Heart right ventricle (tissue), 16 donors: ENCODE data around the gene IFT172. TPM values are rescaled to one million over a fixed set of nuclear protein-coding genes. Genes with fewer than 3 reads are reported as not detected.
A peak's percentile ranks its signal among the peaks of the same experiment; 100 is the strongest.
"Not testable (repeated sequence)": the region's sequence is repeated elsewhere in the genome, so short reads cannot be mapped to it uniquely, and the experiment has no call there.

Experiments used
- ATAC-seq, 8 donors: fragments of 200-7000 bp; cut with Tn5 transposase; one replicate each; pipeline ENCODE4 v1.9.1; 2020; ENCODE audit warnings: mild to moderate bottlenecking in 8 of 8, moderate library complexity in 8 of 8, moderate number of reproducible peaks in 1 of 8
- DNase-seq, 2 donors: peaks; one replicate each; pipeline ENCODE4 v3.0.0-alpha.2; 2020
- H3K27ac ChIP-seq, 10 donors: fragments of 200-600 bp; sonication (generic) in 2 of 10; one replicate each; pipeline versions ENCODE4 v1.5.0 to v1.8.0; 2020 to 2022; ENCODE audit warnings: mild to moderate bottlenecking in 3 of 10
- H3K27me3 ChIP-seq, 7 donors: fragments of 200-600 bp; one replicate each; pipeline ENCODE4 v1.8.0; 2021 to 2022; ENCODE audit warnings: mild to moderate bottlenecking in 2 of 7
- H3K36me3 ChIP-seq, 9 donors: fragments of 200-600 bp; sonication (generic) in 1 of 9; one replicate each; pipeline versions ENCODE4 v1.5.0 to v1.8.0; 2020 to 2022; ENCODE audit warnings: mild to moderate bottlenecking in 2 of 9
- H3K4me1 ChIP-seq, 9 donors: fragments of 200-600 bp; sonication (generic) in 1 of 9; one replicate each; pipeline versions ENCODE4 v1.5.0 to v1.8.0; 2020 to 2022; ENCODE audit warnings: mild to moderate bottlenecking in 4 of 9
- H3K4me3 ChIP-seq, 10 donors: fragments of 200-600 bp; sonication (generic) in 2 of 10; one replicate each; pipeline versions ENCODE4 v1.5.0 to v1.8.0; 2020 to 2022; ENCODE audit warnings: mild to moderate bottlenecking in 7 of 10, moderate library complexity in 2 of 10
- H3K9me3 ChIP-seq, 11 donors: fragments of 200-600 bp in 10 of 11; sonication (generic) in 2 of 11; one replicate each; pipeline versions ENCODE4 v1.5.0 to v1.8.0; 2013 to 2022; ENCODE audit warnings: mild to moderate bottlenecking in 2 of 11, control low read depth in 1 of 11, moderate library complexity in 1 of 11
- CTCF ChIP-seq, 9 donors: fragments of 200-600 bp; sonication (generic) in 2 of 9; IDR thresholded peaks; one replicate each; pipeline versions ENCODE4 v1.5.0 to v1.8.0; 2021 to 2022; ENCODE audit warnings: antibody characterized with exemption in 9 of 9, mild to moderate bottlenecking in 5 of 9, moderate library complexity in 1 of 9
- WGBS, 2 donors: extraction: QIAGEN DNeasy Blood & Tissue Kit; methylation state at CpG; one replicate each; pipeline ENCODE4 v1.1.7; 2013; ENCODE audit warnings: inconsistent platforms in 1 of 2; 5-methylcytosine and 5-hydroxymethylcytosine counted together
- intact Hi-C, 10 donors: fragments of 100-400 bp; cut with DNase I; formaldehyde crosslinking; loops; one replicate each; pipeline versions ENCODE4 v1.11.1 to v1.14.2; 2022
- long read RNA-seq, 3 donors: library from polyadenylated mRNA; unstranded; transcript quantifications; one replicate each; pipeline ENCODE4 v2.0.0, GENCODE V29; 2020 to 2021
- polyA plus RNA-seq, 2 donors: library from polyadenylated mRNA; stranded (reverse); fragments of 200-250 nt; gene quantifications; one replicate each; pipeline ENCODE4 v1.2.3, GENCODE V29; 2013
- total RNA-seq, 10 donors: library from RNA; stranded (reverse); fragmentation: NEBNext Ultra II Directional in 3 of 10; extraction: Animal tissue kit (Norgen Biotek cat#: 25700) in 3 of 10; gene quantifications; one replicate each; pipeline versions ENCODE4 v1.2.1 to v1.2.4, GENCODE V29; 2021 to 2023
- donor health status: Arrhythmogenic right ventricular cardiomyopathy.
- donor health status: ischemic (EF 13 %, LVEDD 7.1; RV severe dilation, severe dysfunction).
- donor health status: healthy with polysubstance abuse.
- donor health status: DM: no; HTN: yes; CAD: no.
- donor health status: DM: no; HTN: no; CAD: no.
- donor health status: ischemic (EF 25% LVEDD 6.9; RV normal size, moderate dysfunction).
- donor health status: ischemic (EF 25% LVEDD 5.7; RV mildly dilated, moderate dysfunction).
- donor health status: healthy.
- donor health status: DM: yes; HTN: yes; CAD: no.
- donor health status: Ischemic cardiomyopathy.
- donor health status: ischemic (EF 35%, LVEDD 5.7; RV mildly dilated, moderate dysfunction).
- donor health status: nonischemic (EF 11% LVEDD 7.7; RV severe dilation, severe dysfunction).
- donor health status: DM: yes; HTN: yes; CAD: no.
- donor health status: PGD.
- donor health status: ischemic (EF 29% LVEDD 5.4; RV normal size, mild dysfunction).
- donor health status: nonischemic (EF 23%, LVEDD 6.1; RV moderate dilation, normal function).

IFT172 gene
- 10 to 100 TPM; 12.7 to 30.6 (median 16.1) TPM for total RNA-seq
- polyA plus RNA-seq = 10 to 100 TPM; 11.1 to 65.7 TPM
- long read RNA-seq, donor 1, full-length matches to known transcripts = 14 of 39 reads
- long read RNA-seq, donor 1, partial matches to known transcripts = 11 of 39 reads
- long read RNA-seq, donor 1, other reads (novel, unspliced or antisense) = 14 of 39 reads
- long read RNA-seq, donor 2, full-length matches to known transcripts = 7 of 31 reads
- long read RNA-seq, donor 2, partial matches to known transcripts = 7 of 31 reads
- long read RNA-seq, donor 2, other reads (novel, unspliced or antisense) = 17 of 31 reads
- long read RNA-seq, donor 3, full-length matches to known transcripts = 9 of 18 reads
- long read RNA-seq, donor 3, partial matches to known transcripts = 3 of 18 reads
- long read RNA-seq, donor 3, other reads (novel, unspliced or antisense) = 6 of 18 reads

- peaks cover 4 to 38% (median 15%) of the 10 kb centered on the region in 9 donors for H3K4me1 ChIP-seq
- peaks cover 0 to 8% (median 7%) of the 10 kb centered on the region in 9 donors for H3K36me3 ChIP-seq
- H3K27ac ChIP-seq = peak within 1 kb of the TSS in 9 of 10 donors; percentile 53 to 79 (median 63)
- TF ChIP-seq CTCF (IDR thresholded peaks at IDR 0.05) = no peak
- H3K9me3 ChIP-seq = no peaks in the 10 kb centered on the region
- DNase-seq (peak; percentile 97 to 99), ATAC-seq (peak; percentile 96 to 100 (median 99))
- WGBS, 2 donors = 7 to 8% methylated on average over 43 of the region's 43 CpGs
- H3K4me3 ChIP-seq = peak within 1 kb of the TSS; percentile 22 to 96 (median 64)
- H3K27me3 ChIP-seq = peaks cover 0 to 11% (median 0%) of the 10 kb centered on the region in 7 donors
- intact Hi-C loops = loop anchor here in 5 of 10 donors (5.0 to 10.0 kb wide), 4 partner anchors 62 to 135 kb away; partner anchors contain the start of genes CCDC121 (in 2 of the 5), GPN1 (in 2 of the 5), ZNF512 (in 2 of the 5) and NRBP1 (in 1 of the 5)
These were observed at the start of gene IFT172 for GRCh38 chr2:27489498-27490397. IFT172 (minus strand) TSS chr2:27489743; CDS start chr2:27489653, 90 bp downstream.

- DNase-seq, H3K4me1 ChIP-seq, H3K36me3 ChIP-seq, intact Hi-C loops, H3K27me3 ChIP-seq, H3K9me3 ChIP-seq, ATAC-seq, H3K4me3 ChIP-seq, H3K27ac ChIP-seq: not testable (repeated sequence)
- 46 to 51% methylated on average over 4 to 5 of the region's 6 CpGs for WGBS, 2 donors
These were observed 49.4 kb upstream of the IFT172 start for GRCh38 chr2:27538839-27539450.

- no peak for DNase-seq
- WGBS, 2 donors = 51% methylated on average over 4 of the region's 4 CpGs
- Histone ChIP-seq H3K36me3 (no peaks in the 10 kb centered on the region), H3K4me1 (no peaks in the 10 kb centered on the region), H3K9me3 (no peaks in the 10 kb centered on the region), H3K27ac (no peak overlapping the region), H3K4me3 (no peak overlapping the region), H3K27me3 (peaks cover 0 to 6% (median 0%) of the 10 kb centered on the region in 7 donors)
- TF ChIP-seq CTCF (IDR thresholded peaks at IDR 0.05) = no peak
- intact Hi-C loops = no loop called here
- no peak for ATAC-seq
These were observed 47.7 kb upstream of the IFT172 start for GRCh38 chr2:27537287-27537686.

GRCh38 chr2:27531983-27532382 lies 42.4 kb upstream of the IFT172 start:
- H3K27me3 ChIP-seq = peaks cover 0 to 22% (median 4%) of the 10 kb centered on the region in 7 donors
- TF ChIP-seq CTCF (IDR thresholded peaks at IDR 0.05) = no peak
- no peak overlapping the region for H3K27ac ChIP-seq
- no peaks in the 10 kb centered on the region for H3K4me1 ChIP-seq
- intact Hi-C loops = no loop called here
- no peak overlapping the region for H3K4me3 ChIP-seq
- ATAC-seq (no peak), DNase-seq (no peak)
- WGBS, 2 donors = 80 to 85% methylated on average over 2 of the region's 2 CpGs
- peaks cover 0 to 4% (median 0%) of the 10 kb centered on the region in 11 donors for H3K9me3 ChIP-seq
- H3K36me3 ChIP-seq = no peaks in the 10 kb centered on the region
